NCI-H1436 treated with DMSO at 0.1 percent for 48 hours (cell line): ENCODE measurements around the gene ADAMTS2.

Source experiments
- DNase-seq: peaks from one replicate; lab custom pipeline; 2025; lab: John Stamatoyannopoulos, UW

The ADAMTS2 gene

DNA sequence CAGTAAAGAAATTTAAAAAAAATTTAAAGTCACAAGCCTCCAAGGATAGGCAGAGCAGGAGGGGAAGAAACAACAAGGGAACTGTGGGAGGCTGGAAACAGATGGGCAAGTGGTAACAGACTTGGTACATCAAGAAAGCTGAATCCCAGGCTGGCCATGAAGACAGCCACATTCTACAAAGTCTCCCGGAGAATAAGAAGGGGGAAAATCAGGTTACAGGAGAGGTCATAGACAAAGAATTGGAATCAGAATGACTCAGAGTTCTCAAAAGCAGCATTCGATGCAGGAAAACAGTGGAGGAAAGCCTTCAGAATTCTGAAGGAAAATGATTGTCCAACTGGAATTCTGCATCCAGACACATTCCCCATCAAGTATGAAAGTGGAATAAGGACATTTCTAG is 129.7 kb downstream of the ADAMTS2 start:
- DNase-seq = no peak

DNA sequence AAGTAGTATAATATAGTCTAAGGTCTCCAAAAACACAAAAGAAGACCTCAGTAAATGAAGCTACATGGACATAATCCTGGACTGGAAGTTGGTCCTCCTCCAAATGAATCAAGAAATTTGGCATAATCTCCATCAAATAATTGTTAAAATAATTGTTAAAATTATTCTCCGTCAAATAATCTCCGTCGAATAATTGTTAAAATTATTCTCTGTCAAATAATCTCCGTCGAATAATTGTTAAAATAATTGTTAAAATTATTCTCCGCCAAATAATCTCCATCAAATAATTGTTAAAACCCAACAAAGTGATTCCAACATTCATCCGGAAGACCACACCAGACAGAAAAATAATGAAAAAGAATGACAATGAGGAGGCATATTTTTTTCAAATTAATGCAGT is 130.6 kb downstream of the ADAMTS2 start:
- DNase-seq = no peak

DNA sequence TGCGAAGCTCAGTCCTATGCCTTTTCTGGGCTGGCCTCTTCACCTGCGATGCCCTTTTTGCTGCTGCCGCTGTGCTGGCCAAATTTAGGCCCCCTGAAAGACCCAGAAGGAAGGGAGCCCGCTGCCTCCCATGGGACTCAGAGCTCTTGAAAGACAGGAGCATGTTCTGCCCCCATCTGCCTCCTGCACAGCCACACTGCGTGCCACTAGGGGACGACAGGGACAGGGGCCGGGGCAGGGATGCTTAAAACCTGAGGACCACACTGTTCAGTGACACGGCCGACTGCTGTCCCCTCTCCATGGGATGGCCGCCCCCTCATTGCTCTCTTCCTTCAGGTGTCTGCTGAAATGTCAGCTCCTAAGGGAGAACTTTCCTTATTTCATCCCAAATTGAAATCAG is 132.4 kb downstream of the ADAMTS2 start:
- DNase-seq = no peak

DNA sequence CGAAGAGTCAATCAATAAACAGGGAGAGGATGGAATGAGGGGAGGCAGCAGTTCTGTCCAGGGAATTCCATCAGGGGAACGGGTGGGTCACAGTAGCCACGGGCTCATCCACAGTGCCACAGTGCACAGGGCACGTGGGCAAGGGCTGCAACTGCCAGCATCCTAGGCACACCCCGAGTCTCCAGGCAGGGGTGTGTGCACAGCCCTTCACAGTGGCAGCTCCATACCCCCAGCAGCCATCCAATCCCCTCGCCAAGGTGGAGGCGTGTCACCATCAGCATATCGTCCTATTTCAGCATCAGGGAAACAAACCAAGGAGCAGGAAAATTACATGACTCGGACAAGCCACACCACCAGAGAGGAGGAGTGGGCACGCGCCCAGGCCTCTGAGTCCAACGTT is 133.6 kb downstream of the ADAMTS2 start:
- DNase-seq = no peak

DNA sequence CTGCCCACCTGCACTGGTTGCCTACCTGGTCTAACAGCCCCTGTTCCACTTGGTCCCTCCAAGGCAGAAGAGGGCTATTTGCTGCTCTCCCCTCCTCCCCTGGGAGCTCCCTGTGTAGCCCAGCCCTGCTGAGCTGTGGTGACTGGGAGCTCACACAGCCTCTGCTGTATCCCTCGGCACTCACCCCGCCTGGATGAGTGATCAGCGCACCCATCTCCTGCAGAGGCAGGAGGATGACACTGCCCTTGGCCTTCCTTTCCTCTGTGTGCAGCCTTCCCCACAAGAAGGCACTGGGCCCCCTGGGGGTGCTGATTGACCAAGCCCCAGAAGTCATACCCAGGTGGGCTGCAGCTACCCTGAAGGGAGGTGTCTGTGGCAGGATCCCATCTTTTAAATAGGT is 134.2 kb downstream of the ADAMTS2 start:
- no peak for DNase-seq

DNA sequence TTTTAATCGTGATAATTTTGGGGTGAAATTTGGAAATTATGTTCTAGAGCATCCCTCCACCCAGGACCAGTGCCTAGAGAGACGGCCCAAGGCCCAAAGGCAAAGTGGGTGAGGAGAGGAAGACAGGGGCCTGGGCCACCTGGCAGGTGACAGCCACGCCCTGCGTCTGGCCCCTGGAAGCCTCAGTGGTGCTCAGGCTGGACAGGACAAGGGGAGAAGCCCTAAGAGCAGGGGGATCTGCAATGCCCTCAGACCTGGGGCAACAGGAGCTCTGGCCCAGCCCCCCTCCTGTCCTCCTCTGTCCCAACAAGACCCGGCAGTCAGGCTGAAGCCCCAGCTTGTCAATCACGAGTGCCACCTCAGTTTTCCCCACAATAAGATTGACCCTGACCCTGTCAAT is 134.8 kb downstream of the ADAMTS2 start:
- no peak for DNase-seq

DNA sequence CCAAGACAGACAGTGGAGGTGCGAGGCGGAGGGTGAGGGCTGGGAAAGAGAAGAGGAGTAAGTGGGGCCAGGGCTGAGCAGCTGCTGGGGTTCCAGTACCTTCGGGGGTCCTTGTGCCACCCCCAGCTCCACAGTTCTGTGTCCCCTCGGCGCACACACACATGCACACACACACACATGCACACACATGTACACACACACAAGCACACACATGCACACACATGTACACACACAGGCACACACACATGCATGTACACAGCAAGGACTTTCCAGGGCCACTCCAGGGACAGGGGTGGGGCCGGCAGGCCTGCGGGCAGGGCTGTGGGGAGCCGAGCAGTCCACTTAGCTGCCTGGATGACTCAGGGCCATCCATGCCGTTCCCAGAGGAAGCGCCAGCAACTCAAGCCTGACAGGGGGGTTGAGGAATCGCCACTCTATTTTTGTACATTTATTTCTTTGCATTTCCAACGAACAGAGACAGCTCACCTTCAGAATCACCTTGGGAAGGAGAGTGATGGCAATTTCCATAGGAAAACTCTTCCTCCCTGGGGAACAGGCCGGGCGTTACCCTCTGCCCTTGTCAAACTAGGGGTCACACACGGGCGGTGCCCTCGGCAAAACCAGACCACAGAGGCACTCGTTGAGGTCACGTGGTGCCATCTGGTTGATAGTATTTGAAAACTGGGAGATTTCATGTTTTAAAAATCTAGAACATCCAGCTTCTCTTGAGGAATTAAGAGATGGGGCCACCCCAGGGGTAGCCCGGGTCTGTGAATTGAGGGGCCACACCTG is 135.7 kb downstream of the ADAMTS2 start:
- no peak for DNase-seq

DNA sequence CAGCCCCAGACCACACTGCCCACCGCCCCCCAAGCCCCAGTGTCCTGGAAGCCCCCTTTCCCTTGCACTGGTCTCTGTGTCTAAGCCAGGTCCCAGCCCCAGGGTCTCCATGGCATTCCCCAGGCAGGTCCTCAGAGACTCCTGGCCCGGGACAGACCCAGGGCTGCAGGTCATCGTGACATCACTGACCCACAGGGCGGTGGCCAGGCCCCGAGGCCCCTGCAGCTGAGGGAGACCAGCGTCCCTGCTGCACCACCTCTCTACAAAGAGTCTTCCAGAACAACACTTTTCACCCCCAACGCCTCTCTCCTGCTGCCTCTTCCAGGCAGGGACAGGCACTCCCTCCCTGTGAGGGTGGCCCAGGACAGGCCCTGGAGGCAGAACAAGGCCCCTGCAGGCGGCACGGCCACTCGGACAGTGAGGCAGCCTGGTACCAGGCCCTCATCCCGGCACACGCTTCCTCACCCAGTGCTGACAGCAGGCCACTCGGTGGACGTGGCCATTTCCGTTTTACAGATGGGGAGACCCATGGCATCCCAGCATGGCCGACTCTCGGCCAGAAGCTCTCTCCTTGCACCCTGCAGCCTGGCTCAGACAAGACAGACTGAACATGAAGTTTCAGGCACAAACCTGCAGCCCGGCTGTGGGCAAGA is 136.4 kb downstream of the ADAMTS2 start:
- DNase-seq = no peak

DNA sequence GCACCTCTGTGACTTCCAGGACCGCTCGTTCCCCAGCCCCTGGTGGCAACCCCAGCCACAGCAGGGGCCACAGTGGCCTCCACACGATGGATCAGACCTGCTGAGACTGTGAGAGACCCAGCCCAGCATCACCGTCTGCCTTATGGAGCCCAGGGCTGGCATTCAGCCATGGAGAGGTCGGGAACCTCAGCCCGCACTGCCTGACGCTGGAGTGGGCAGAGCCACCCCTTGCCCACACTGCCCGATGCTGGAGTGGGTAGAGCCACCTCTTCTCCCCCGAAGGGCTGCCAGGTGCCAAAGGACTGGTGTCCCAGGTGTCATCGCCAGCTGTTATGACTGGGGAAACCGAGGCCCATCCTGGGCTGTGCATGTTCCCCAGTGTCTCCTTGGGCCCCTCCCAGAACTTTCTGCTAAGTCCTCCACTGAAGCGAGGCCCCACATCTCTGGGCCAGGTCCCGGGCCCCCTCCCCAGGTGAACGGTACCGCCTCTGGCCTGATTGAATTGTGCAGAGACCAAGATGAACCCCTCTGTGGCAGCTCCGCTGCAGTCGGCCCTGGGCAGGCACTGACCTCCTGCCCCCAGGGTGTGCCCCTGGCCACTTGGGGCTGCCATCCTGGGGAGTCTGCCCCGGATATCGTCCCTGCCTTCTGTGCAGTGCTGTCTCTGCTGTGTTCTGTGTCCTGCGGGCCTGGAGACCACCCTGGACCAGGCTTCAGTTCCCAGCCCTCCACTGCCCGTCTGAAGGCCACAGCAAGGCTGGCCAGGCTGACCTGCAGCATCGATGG is 137.1 kb downstream of the ADAMTS2 start:
- no peak for DNase-seq

DNA sequence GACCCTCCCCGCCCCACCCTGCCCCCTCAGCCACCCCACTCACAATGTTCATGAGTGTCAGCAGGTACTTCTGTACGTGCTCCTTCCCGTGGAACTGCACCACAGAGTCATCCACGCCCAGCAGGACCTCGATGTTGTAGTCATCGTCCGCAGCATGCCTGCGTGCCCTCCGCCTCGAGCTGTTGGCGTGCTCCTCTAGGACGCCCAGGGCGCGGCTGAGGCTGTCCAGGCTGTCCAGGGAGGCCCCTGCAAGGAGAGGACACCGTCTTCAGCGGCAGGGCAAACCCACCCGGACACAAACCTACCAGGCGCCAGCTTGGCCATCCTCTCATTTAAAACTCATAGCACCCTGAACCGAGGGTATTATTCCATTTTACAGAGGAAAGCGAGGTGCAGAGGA is 137.8 kb downstream of the ADAMTS2 start:
- no peak for DNase-seq

DNA sequence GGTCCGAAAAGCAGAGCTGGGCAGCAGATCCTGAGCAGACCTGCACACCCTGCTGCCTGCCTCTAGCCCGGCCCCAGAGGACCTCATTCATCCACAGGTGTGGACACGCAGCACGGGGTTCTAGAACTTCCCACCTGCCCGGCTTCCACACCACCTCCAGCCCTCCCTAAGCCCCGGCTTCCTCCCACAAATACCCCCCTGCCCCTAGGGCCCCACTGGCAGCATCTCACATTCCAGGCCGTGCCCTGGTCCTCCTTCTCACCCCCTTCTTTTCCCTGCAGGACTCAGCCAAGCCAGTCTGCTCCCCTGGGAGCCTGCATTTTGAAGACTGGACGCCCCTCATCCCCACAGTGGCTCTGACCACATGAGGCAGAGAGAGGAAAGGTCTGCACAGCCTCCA is 138.9 kb downstream of the ADAMTS2 start:
- DNase-seq = no peak

DNA sequence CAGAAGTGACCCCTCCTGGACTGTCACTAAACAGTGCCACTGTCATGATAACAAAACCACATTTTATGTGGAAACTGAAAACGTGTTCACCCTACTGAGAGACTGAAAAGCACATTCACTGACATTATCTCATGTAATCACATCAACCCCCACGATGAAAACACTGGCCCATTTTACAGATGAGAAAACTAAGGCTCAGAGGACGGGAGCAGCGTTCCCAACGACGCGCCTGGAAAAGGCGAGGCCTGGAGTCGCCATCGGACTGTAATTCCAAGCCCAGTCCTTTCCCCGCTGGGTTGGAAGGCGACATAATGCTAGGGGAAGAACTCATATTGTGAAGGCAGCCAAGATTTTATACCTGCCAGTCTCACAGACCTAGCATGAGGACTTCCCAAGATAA is 140.0 kb downstream of the ADAMTS2 start:
- DNase-seq = no peak

DNA sequence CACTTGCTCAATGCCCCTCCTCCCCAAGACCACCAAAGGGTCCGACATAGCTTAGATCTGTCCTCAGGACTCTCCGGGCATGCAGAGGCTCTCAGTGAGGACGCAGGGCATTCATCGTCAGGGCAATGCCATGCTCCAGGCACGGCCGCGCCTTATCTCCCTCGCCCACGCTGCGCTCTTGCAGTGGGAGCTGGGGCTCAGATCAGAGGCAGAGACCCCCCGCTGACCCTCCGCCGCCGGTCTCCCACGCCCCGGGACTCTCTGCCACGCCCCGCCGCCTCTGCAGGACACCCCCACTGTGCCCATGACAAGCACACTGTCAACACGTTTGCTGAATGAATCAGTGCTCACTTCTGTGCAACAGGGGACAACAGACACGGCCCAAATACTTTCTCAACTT is 140.7 kb downstream of the ADAMTS2 start:
- DNase-seq = no peak

DNA sequence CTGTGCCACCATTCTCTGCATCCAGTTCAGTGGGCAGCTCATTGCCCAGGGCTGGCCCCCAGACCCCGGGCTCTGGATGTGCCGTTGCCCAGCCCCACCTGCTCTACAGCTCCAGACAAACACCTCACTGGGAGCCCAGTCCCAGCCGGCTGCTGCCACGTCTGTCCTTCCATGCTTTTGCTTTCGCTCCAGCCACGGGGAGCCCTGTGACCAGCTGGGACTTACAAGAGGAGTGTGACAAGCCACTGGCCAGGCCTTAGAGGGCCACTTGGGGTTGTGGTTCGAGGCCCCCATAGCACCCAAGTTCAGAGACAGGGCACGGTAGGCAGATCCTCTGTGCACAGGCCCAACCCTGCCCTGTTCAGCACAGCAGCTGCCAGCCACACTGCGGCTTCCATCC is 142.0 kb downstream of the ADAMTS2 start:
- DNase-seq = no peak

DNA sequence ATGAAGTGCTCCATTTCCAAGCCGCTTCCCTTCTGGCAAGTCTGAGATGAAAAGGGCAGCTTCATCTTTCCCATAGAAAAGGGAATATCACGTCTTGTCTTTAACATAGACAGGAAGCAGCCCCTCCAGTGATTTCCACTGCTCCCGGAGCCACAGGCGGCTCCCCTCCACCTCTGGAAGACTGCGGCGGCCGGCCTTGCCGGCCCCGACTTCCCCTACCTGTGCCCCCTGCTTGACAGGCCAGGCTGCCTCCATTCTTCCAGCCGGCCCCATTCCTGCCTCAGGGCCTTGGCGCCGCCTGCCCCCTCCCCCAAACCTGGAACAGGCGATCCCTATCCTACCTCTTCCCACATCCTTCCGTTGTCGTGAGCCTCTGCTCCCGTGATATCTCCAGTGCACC is 143.3 kb downstream of the ADAMTS2 start:
- no peak for DNase-seq

DNA sequence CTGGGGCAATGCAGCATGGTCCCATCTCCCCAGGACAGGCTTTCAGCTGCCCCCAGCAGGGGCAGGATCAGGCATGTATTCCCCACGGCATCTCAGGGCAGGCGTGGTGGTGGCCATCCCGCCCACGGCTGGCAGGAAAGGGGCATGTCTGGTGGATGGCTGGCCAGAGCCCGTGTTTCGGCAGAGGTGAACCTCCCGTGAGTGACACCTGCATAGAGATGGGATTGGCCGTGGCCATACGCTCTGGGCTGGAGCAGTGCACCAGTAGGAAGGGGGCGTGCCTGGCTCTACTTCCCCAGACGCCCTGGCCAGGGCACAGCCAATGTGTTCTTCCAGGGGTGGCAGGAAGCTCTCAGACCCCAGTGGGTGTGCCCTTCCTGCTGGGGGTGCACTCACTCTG is 146.0 kb downstream of the ADAMTS2 start:
- DNase-seq = no peak

DNA sequence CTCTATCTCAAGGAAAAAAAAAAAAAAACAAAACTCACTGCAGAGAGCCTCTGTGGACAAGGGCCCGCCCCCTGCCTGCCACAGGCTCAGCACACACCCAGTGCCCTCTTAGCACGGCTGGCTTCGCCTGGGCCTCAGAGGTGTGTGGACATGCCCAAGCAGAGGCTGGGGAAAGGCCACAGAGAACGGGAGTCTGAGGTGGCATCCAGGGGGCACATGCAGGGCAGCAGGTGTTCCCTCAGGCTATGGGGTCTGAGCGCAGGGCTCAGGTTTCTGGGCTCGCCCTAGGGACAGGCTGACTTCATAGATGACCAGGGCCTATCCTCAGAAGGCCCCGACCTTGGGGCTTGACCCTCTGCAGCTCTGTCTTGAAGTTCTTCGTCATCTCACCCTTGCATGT is 146.4 kb downstream of the ADAMTS2 start:
- DNase-seq = no peak

DNA sequence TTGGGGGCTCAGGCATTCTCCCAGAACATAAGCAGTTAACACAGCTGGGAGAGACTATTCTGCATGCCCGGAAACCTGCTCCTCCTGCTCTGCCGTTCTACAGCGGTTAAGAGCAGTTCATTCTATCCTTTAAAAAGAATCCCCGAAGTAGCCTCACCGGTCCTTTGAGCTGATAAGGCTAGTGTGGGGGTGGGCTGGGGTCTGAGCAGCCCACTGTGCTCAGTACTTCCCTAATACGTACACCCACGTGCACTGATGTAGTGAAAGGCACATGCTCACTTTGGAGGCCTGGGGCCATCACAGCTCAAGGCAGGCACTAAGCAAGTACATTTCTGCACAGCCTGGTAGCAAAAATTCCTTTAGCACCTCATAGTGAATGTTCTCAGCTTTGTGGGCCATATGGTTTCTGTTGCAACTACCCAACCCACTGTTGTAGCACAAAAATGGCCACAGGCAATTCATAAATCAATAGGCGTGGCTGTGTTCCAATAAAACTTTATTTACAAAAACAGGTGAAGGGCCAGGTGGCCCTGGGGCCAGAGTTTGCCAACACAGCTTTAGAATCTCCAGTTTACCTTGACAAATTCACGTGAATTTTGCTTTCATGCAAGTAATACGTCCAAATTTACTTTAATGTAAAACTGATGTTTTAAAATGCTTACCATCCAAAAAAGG is 148.7 kb downstream of the ADAMTS2 start:
- no peak for DNase-seq

DNA sequence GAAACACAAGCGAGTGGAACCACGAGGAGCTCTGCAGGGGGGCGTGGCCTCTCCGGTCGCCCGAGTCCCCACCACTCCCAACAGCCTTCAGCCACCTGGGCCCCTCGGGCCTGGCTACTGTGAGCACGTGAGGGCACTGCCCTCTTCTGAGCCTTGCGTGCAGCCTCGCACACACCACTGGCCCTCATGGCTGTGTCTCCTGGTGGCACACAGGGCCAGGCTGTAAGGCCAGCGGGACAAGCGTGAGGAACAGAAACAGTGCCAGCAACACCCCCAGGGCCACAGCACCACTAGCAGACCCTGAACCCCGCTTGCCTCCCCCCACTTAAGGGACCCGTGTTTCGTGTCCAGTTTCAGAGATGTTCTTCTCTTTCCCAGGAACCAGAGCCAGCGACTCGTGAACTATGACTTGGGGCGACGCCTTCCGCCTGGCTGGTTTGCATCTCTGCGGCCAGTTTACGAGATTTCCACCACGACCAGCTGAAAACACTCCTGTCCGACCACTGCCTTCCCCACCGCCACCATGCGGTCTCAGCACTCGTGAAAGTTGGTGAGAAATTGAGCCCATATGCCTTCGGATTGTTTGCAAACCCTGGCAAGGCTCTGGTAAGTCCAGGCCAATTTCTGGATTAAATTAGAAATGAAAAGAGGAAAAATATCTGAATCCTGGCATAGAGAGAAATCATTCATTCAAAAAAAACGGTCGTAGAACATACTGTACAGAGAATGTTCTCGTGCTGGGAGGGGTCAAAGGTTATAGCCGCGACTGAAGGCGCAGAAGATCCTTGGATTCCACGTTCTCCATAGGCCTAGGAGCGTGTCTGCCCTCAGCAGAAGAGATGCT is 149.5 kb downstream of the ADAMTS2 start:
- DNase-seq = no peak

DNA sequence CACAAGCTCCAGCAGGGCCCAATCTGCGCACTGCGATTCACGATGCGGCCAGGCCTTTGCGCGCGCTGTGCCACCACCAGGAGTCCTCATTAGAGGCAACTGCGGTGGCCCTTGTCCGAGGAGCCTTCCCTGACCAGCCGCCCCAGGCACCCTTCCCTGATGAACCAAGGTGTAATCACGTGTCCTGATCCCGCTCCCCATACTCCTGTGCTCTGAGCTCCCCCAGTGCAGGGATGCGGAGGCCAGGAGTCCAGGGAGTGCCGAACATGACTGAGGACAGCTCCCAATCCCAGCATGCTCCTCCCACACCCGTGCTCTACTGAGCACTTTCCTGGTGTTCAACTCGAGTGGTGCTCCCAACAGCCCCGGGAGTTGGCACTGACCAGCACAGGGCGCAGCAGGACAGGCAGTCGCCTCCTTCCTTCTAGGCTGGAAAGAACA is 150.3 kb downstream of the ADAMTS2 start:
- DNase-seq = no peak

DNA sequence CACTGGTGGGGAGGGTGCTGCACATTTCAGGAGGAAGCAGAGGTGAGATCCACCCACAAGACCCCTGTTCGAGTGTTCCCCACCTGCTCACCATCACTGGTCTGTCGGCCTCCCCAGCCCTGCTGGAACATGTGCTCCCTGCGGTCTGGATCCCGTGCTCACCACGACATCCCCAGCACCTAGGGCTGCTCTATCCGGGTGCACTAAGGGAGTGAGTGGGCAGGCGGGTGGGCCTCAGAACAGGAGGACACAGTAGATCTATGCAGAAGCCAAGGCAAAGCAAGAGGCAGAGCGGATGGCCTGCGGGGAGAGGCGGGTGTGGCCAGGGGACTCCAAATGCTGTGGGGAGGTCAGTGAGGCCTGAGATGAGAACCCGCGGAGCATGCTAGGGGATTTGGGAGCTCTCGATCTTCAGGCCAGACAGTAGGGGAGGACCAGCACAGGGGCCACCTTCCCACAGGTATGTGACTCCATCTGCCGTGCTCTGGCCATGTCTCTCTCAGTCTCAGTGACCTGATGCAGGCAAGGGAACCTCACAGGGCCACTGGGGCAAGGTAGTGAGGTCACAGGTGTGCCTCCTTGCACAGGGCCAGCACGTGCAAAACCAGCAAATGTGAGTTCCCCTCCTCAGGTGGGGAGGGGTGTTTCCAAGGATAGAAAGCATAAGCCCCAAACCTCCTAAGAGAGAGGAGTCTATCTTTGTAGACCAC is 150.9 kb downstream of the ADAMTS2 start:
- no peak for DNase-seq
